Measurements from ENCODE around the gene MRTFB.
"Not testable (repeated sequence)": the region's sequence is repeated elsewhere in the genome, so short reads cannot be mapped to it uniquely, and the experiment has no call there.

The MRTFB gene

DNA sequence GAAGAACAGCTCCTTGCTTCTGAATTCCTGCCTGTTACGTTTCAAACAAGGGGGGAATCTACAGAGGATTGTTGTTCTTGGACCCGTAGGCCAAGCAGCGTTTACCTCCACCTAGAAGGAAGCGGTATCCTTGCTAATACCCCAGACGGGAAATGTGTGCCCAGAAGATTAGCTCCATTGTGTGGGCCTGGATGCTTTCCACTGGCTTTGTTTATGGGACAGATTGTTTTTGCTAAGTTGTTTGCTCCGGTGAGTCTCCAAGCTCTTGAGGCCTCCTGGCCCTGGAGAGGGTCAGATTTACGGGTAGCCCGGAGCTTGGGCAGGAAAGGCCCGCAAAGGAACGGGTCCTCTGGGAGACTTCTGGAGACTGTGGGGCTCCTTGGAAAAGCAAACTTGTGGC is 28.4 kb upstream of the MRTFB start:
- H2AFZ ChIP-seq (ENCODE audit: low read depth, low read length): no peak overlapping the region
- no peaks in the 10 kb centered on the region for H4K20me1 ChIP-seq (ENCODE audit: insufficient read depth, low read length)
- H3K9ac ChIP-seq (ENCODE audit: low read depth, low read length): no peak overlapping the region
- no peaks in the 10 kb centered on the region for H3K79me2 ChIP-seq (ENCODE audit: insufficient read depth, low read length)
- no peak for ATAC-seq (ENCODE audit: insufficient read depth, low read depth)
- no peaks in the 10 kb centered on the region for H3K4me1 ChIP-seq (ENCODE audit: insufficient read depth, low read length)
- no peak overlapping the region for H3K4me2 ChIP-seq (ENCODE audit: insufficient read depth, low read length)
- no peaks in the 10 kb centered on the region for H3K36me3 ChIP-seq (ENCODE audit: insufficient read depth, low read length)
- no peaks in the 10 kb centered on the region for H3K9me3 ChIP-seq (ENCODE audit: insufficient read depth, low read length, severe bottlenecking)
- H3K27ac ChIP-seq (ENCODE audit: low read length): no peak overlapping the region
- H3K27me3 ChIP-seq (ENCODE audit: insufficient read depth, low read length, poor library complexity): peaks cover 2% of the 10 kb centered on the region
- no peak for DNase-seq
- TF ChIP-seq CTCF (IDR thresholded peaks at IDR 0.05; ENCODE audit: borderline replicate concordance, extremely low read depth, low read length, poor library complexity, severe bottlenecking): no peak
- no peak for TF ChIP-seq EZH2 (IDR thresholded peaks at IDR 0.05; ENCODE audit: borderline replicate concordance, low read depth, low read length, severe bottlenecking)
- H3K4me3 ChIP-seq (ENCODE audit: low read depth in 1 of 2, low read length in 2 of 2): no peak overlapping the region

GRCh38 chr16:14043278-14043677 is 27.8 kb upstream of the MRTFB start:
- Histone ChIP-seq H3K9ac (ENCODE audit: low read depth, low read length) (no peak overlapping the region), H3K4me1 (ENCODE audit: insufficient read depth, low read length) (no peaks in the 10 kb centered on the region)

DNA sequence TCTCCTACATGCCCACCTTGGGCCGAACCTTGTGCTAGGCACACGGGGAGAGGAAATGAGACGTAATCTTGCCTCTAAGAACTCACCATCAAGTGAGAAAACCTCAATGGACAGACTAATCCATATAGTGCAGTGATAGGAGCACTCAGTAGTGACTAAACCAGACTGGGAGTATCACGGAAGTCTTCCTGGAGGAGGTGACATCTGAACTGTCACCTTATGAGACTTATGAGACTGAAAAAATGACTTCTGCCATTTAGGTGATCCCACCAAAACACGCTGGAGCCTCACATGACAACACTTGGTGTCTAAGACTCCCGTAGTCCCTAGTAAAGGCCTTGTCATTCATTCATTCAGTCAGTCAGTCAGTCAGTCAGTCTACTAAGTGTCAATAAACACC is 27.3 kb upstream of the MRTFB start:
- H3K9me3 ChIP-seq (ENCODE audit: insufficient read depth, low read length, severe bottlenecking): no peaks in the 10 kb centered on the region
- DNase-seq (no peak), ATAC-seq (ENCODE audit: insufficient read depth, low read depth) (no peak)
- H3K27me3 ChIP-seq (ENCODE audit: insufficient read depth, low read length, poor library complexity): peaks cover 2% of the 10 kb centered on the region
- H3K79me2 ChIP-seq (ENCODE audit: insufficient read depth, low read length): no peaks in the 10 kb centered on the region
- H4K20me1 ChIP-seq (ENCODE audit: insufficient read depth, low read length): no peaks in the 10 kb centered on the region
- H3K36me3 ChIP-seq (ENCODE audit: insufficient read depth, low read length): no peaks in the 10 kb centered on the region
- no peaks in the 10 kb centered on the region for H3K4me1 ChIP-seq (ENCODE audit: insufficient read depth, low read length)
- H3K4me2 ChIP-seq (ENCODE audit: insufficient read depth, low read length): no peak overlapping the region
- no peak overlapping the region for H3K27ac ChIP-seq (ENCODE audit: low read length)
- no peak for TF ChIP-seq EZH2 (IDR thresholded peaks at IDR 0.05; ENCODE audit: borderline replicate concordance, low read depth, low read length, severe bottlenecking)
- TF ChIP-seq CTCF (IDR thresholded peaks at IDR 0.05; ENCODE audit: borderline replicate concordance, extremely low read depth, low read length, poor library complexity, severe bottlenecking): no peak
- H2AFZ ChIP-seq (ENCODE audit: low read depth, low read length): no peak overlapping the region
- no peak overlapping the region for H3K4me3 ChIP-seq (ENCODE audit: low read depth in 1 of 2, low read length in 2 of 2)
- no peak overlapping the region for H3K9ac ChIP-seq (ENCODE audit: low read depth, low read length)

More at GRCh38 chr16:14043278-14043677, 27.8 kb upstream of the MRTFB start:
- H4K20me1 ChIP-seq (ENCODE audit: insufficient read depth, low read length): no peaks in the 10 kb centered on the region
- no peaks in the 10 kb centered on the region for H3K79me2 ChIP-seq (ENCODE audit: insufficient read depth, low read length)
- no peak overlapping the region for H3K27ac ChIP-seq (ENCODE audit: low read length)
- no peak overlapping the region for H3K4me2 ChIP-seq (ENCODE audit: insufficient read depth, low read length)
- no peak overlapping the region for H3K4me3 ChIP-seq (ENCODE audit: low read depth in 1 of 2, low read length in 2 of 2)
- no peak for TF ChIP-seq EZH2 (IDR thresholded peaks at IDR 0.05; ENCODE audit: borderline replicate concordance, low read depth, low read length, severe bottlenecking)
- TF ChIP-seq CTCF (IDR thresholded peaks at IDR 0.05; ENCODE audit: borderline replicate concordance, extremely low read depth, low read length, poor library complexity, severe bottlenecking): no peak
- no peaks in the 10 kb centered on the region for H3K9me3 ChIP-seq (ENCODE audit: insufficient read depth, low read length, severe bottlenecking)
- peaks cover 2% of the 10 kb centered on the region for H3K27me3 ChIP-seq (ENCODE audit: insufficient read depth, low read length, poor library complexity)
- no peaks in the 10 kb centered on the region for H3K36me3 ChIP-seq (ENCODE audit: insufficient read depth, low read length)
- no peak overlapping the region for H2AFZ ChIP-seq (ENCODE audit: low read depth, low read length)
- DNase-seq: no peak
- no peak for ATAC-seq (ENCODE audit: insufficient read depth, low read depth)

DNA sequence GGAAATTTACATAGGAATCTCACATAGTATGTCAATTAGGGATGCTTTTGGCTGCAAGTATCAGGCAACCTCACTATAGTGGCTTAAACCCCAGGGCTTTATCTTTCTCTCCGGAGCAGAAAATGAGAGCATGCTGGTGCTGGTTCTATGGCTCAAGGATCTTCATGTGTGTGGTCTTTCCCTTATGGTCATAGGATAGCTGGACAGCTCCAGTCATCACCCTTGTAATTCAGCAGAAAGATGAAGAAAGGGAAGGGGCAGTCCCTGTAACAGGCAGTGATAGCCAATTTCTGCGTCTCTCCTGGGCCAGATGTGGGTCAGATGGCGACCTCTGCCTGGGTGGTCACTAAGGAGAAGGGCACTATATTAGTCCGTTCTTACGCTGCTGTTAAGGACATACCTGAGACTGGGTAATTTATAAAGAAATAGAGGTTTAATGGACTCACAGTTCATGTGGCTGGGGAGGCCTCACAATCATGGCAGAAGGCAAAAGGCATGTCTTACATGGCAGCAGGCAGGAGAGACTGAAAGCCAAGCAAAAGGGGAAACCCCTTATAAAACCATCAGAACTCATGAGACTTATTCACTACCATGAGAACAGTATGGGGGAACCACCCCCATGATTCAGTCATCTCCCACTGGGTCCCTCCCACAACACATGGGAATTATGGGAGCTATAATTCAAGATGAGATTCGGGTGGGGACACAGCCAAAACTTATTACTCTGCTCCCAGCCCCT is 23.8 kb upstream of the MRTFB start:
- not testable (repeated sequence) for H3K36me3 ChIP-seq (ENCODE audit: insufficient read depth, low read length); H3K27me3 ChIP-seq (ENCODE audit: insufficient read depth, low read length, poor library complexity); ATAC-seq (ENCODE audit: insufficient read depth, low read depth); H3K4me3 ChIP-seq (ENCODE audit: low read depth in 1 of 2, low read length in 2 of 2); H4K20me1 ChIP-seq (ENCODE audit: insufficient read depth, low read length); H3K4me2 ChIP-seq (ENCODE audit: insufficient read depth, low read length); DNase-seq; H3K9me3 ChIP-seq (ENCODE audit: insufficient read depth, low read length, severe bottlenecking); H3K4me1 ChIP-seq (ENCODE audit: insufficient read depth, low read length); H3K9ac ChIP-seq (ENCODE audit: low read depth, low read length); H3K79me2 ChIP-seq (ENCODE audit: insufficient read depth, low read length); H3K27ac ChIP-seq (ENCODE audit: low read length); H2AFZ ChIP-seq (ENCODE audit: low read depth, low read length)
